GM23338 (cell line): ENCODE measurements around the gene PCBP3.

Source experiments
- EZH2 ChIP-seq: fragments of 200-600 bp; sonication (generic); IDR thresholded peaks from one replicate; pipeline ENCODE4 v1.8.0; 2017; ENCODE audit warnings: antibody characterized with exemption, mild to moderate bottlenecking, low read depth; ENCODE audit not compliant: unreplicated experiment
- POLR2AphosphoS5 ChIP-seq: IDR thresholded peaks from 2 replicates; pipeline ENCODE4 v1.6.1; 2016; ENCODE audit warnings: antibody characterized with exemption, low read depth
- ZNF331 ChIP-seq: fragments of 250-450 bp; sonication (Bioruptor Pico); IDR thresholded peaks from 2 replicates; pipeline ENCODE4 v1.5.0; 2020; ENCODE audit warnings: low read depth, mild to moderate bottlenecking, moderate library complexity
- TF ChIP-seq, protein P1 (sequence below), 2 experiments: fragments of 200-600 bp in 1 of 2; sonication (generic) in 1 of 2; conservative IDR thresholded peaks; 2 replicates each; pipeline versions ENCODE4 v1.5.1 to v1.6.1; 2016 to 2017; ENCODE audit warnings: antibody characterized with exemption in 2 of 2, low read depth in 2 of 2, mild to moderate bottlenecking in 2 of 2, moderate library complexity in 1 of 2

DNA sequence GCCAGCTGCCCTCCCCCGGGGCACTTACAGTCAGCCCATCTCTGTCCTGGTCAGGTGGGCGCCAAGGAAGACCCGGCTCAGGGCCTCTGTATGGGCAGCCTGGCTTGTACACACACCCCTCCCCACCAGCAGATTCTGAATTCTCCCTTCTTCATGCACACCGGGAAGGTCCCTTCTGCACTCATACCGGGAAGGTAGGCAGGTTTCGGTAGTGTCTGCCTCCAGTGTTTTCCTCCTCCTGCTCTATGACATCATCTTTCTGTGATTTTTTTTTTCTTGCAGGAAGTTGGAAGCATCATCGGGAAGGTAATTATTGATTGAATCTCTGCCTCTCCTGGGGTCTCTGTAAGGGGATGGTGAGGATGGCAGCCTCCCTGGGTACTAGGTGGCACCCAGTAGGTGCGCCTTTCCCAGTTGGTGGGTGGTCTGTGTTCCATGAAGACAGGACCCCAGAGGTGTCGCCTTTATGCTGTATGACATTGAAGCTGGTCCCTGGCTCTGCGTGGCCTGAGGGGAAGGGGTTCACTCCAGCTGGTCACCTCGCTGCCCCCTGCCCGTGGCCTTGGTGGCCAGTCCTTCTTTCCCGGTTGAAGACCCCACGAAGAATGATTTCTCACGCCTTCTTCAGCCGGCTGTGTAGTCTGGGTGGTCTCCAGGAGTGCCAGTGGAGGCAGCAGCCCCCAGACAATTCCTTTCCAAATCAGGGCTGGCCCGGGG lies 255.9 kb downstream of the PCBP3 start:
- TF ChIP-seq, protein P1, sequence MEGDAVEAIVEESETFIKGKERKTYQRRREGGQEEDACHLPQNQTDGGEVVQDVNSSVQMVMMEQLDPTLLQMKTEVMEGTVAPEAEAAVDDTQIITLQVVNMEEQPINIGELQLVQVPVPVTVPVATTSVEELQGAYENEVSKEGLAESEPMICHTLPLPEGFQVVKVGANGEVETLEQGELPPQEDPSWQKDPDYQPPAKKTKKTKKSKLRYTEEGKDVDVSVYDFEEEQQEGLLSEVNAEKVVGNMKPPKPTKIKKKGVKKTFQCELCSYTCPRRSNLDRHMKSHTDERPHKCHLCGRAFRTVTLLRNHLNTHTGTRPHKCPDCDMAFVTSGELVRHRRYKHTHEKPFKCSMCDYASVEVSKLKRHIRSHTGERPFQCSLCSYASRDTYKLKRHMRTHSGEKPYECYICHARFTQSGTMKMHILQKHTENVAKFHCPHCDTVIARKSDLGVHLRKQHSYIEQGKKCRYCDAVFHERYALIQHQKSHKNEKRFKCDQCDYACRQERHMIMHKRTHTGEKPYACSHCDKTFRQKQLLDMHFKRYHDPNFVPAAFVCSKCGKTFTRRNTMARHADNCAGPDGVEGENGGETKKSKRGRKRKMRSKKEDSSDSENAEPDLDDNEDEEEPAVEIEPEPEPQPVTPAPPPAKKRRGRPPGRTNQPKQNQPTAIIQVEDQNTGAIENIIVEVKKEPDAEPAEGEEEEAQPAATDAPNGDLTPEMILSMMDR (conservative IDR thresholded peaks at IDR 0.05; ENCODE audit: low read depth in 2 of 2), result no peak
- TF ChIP-seq ZNF331 (CRISPR knock-in tag), result no peak
- no peak for TF ChIP-seq POLR2AphosphoS5
- TF ChIP-seq EZH2, result no peak
